ENCODE results near the gene CEL.

DNA sequence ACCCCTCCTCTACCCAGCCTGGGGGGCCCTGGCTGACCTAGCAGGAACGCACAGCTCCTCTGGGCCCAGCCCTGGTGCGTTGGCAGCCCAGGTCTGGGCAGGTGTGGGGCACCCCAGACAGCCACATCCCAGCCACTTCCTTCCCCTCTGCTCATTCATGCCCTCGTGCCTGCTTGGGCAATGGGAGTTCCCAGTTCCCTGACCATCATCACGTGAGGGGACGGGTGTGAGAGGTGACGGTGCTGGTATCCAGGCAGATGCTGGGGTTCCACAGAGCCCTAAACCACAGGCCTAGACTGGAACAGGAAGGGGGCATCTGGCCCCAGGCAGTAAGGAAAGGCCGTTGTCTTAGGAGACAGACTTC is 50.9 kb downstream of the CEL start:
- no peak for TF ChIP-seq POLR2AphosphoS5 (IDR thresholded peaks at IDR 0.05; ENCODE audit: low read depth, low read length)
- no peak for TF ChIP-seq POLR2A (IDR thresholded peaks at IDR 0.05; ENCODE audit: low read depth, low read length)
- TF ChIP-seq TAF1 (IDR thresholded peaks at IDR 0.05; ENCODE audit: low read depth, low read length) = no peak
- no peak for TF ChIP-seq PAX5 (IDR thresholded peaks at IDR 0.05; ENCODE audit: insufficient read depth, low read length, severe bottlenecking)
- TF ChIP-seq POU2F2 (IDR thresholded peaks at IDR 0.05; ENCODE audit: low read depth, low read length) = no peak
- no peak for TF ChIP-seq SPI1 (IDR thresholded peaks at IDR 0.05; ENCODE audit: low read depth, low read length)

All from GM12891 (cell line).